Activated naive CD4-positive, alpha-beta T cell treated with anti-CD3 and anti-CD28 coated beads, Interleukin-2, amount 50 U/mL, for 24 hours (primary cell): ENCODE data around the gene PPP1R37.
A peak's percentile ranks its signal among the peaks of the same experiment; 100 is the strongest.

Source experiments
- H3K27ac Mint-ChIP-seq: one replicate; pipeline ENCODE4 v1.8.0; 2021; ENCODE audit warnings: mild to moderate bottlenecking, mixed read lengths
- H3K27me3 Mint-ChIP-seq: one replicate; pipeline ENCODE4 v1.8.0; 2021; ENCODE audit warnings: mixed read lengths
- H3K36me3 Mint-ChIP-seq: one replicate; pipeline ENCODE4 v1.8.0; 2021; ENCODE audit warnings: mixed read lengths
- H3K4me1 Mint-ChIP-seq: one replicate; pipeline ENCODE4 v1.8.0; 2021; ENCODE audit warnings: mixed read lengths
- H3K4me3 Mint-ChIP-seq: one replicate; pipeline ENCODE4 v1.8.0; 2021; ENCODE audit warnings: mild to moderate bottlenecking, mixed read lengths
- H3K9me3 Mint-ChIP-seq: one replicate; pipeline ENCODE4 v1.8.0; 2021; ENCODE audit warnings: mixed read lengths

Gene PPP1R37

GRCh38 chr19:45166723-45167252, 73.8 kb downstream of the PPP1R37 start:
- Mint-ChIP-seq H3K27me3 (no peaks in the 10 kb centered on the region), H3K36me3 (no peaks in the 10 kb centered on the region), H3K9me3 (no peaks in the 10 kb centered on the region), H3K4me1 (peaks cover 42% of the 10 kb centered on the region), H3K27ac (no peak overlapping the region), H3K4me3 (no peak overlapping the region)

GRCh38 chr19:45168767-45169351, 75.9 kb downstream of the PPP1R37 start:
- H3K36me3 Mint-ChIP-seq, result no peaks in the 10 kb centered on the region

GRCh38 chr19:45169602-45170001, 76.6 kb downstream of the PPP1R37 start:
- Mint-ChIP-seq H3K4me1 (peaks cover 50% of the 10 kb centered on the region), H3K36me3 (no peaks in the 10 kb centered on the region), H3K27me3 (no peaks in the 10 kb centered on the region), H3K27ac (no peak overlapping the region), H3K9me3 (no peaks in the 10 kb centered on the region), H3K4me3 (no peak overlapping the region)

More at GRCh38 chr19:45168767-45169351, 75.9 kb downstream of the PPP1R37 start:
- no peak overlapping the region for H3K4me3 Mint-ChIP-seq
- no peaks in the 10 kb centered on the region for H3K27me3 Mint-ChIP-seq
- H3K27ac Mint-ChIP-seq, result no peak overlapping the region
- H3K4me1 Mint-ChIP-seq, result peaks cover 52% of the 10 kb centered on the region
- no peaks in the 10 kb centered on the region for H3K9me3 Mint-ChIP-seq

DNA sequence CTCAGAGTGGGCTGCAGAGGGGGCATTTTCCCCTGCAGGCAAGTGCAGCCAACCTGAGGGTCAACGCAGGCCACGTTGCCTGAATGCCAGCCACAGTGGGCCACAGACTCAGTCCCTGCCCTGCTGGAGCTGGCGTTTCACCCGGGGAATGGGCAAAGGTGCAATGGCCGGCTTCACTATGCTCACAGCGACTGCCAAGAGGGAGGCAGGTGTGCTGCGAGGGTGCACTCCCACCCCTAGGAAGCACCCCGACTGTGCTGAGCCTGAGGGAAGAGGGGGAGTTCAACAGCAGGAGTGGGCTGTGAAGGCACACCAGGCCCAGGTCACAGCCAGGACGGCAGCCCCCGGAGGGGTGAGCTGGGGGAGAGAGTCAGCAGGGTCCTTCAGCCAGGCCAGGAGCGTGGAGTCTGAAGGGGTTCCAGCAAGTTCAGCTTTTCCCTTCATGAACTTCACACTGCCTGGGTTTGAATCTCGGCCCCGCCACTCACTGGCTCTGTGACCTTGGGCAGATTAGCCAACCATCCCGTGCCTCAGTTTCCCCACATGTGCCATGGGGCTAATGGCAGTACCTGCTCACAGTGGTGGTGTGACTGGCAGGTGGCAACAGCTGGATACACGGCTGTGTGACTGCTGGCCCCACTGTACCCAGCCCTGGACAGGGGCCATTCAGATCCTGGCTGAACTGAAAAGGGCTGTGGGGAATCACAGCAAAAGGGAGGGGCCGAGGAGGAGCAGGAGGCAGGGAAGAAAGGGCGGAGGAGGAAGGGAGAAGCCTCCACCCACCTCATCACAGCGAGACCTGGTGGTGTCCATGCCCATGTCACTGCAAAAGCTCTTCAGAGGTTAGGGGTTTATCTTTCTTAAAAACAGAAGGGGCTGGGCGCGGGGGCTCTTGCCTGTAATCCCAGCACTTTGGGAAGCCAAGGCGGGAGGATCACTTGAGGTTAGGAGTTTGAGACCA, 77.4 kb downstream of the PPP1R37 start:
- H3K4me3 Mint-ChIP-seq, result peak overlapping the region; percentile 74

GRCh38 chr19:45171211-45171623, 78.2 kb downstream of the PPP1R37 start:
- peak overlapping the region; percentile 94 for H3K27ac Mint-ChIP-seq
- no peaks in the 10 kb centered on the region for H3K9me3 Mint-ChIP-seq
- peaks cover 52% of the 10 kb centered on the region for H3K4me1 Mint-ChIP-seq
- no peaks in the 10 kb centered on the region for H3K27me3 Mint-ChIP-seq
- peak overlapping the region; percentile 74 for H3K4me3 Mint-ChIP-seq
- H3K36me3 Mint-ChIP-seq, result peaks cover 3% of the 10 kb centered on the region

More for the DNA sequence above, 77.4 kb downstream of the PPP1R37 start:
- peaks cover 1% of the 10 kb centered on the region for H3K36me3 Mint-ChIP-seq
- H3K4me1 Mint-ChIP-seq, result peaks cover 49% of the 10 kb centered on the region
- H3K27me3 Mint-ChIP-seq, result no peaks in the 10 kb centered on the region
- H3K9me3 Mint-ChIP-seq, result no peaks in the 10 kb centered on the region
- peak overlapping the region; percentile 94 for H3K27ac Mint-ChIP-seq

DNA sequence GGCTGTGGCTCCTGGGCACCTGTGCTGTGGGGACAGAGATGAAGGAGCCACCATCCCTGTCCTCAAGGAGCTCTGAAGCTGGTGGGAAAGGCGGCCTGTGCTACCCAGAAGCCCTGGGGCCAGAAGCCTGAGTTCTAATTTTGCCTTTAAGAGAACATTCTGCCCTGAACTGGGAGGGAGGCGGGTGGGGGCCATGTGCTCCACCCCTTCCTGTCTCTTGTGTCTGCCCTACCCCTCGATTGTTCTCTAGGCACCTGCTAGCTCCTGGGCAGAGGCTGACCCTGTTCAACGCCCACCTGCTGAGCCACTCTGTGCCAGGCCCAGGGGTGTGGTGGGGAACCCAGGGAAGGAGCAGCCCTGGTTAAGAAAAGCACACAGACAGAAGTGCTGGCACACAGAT, 79.2 kb downstream of the PPP1R37 start:
- no peak overlapping the region for H3K4me3 Mint-ChIP-seq

DNA sequence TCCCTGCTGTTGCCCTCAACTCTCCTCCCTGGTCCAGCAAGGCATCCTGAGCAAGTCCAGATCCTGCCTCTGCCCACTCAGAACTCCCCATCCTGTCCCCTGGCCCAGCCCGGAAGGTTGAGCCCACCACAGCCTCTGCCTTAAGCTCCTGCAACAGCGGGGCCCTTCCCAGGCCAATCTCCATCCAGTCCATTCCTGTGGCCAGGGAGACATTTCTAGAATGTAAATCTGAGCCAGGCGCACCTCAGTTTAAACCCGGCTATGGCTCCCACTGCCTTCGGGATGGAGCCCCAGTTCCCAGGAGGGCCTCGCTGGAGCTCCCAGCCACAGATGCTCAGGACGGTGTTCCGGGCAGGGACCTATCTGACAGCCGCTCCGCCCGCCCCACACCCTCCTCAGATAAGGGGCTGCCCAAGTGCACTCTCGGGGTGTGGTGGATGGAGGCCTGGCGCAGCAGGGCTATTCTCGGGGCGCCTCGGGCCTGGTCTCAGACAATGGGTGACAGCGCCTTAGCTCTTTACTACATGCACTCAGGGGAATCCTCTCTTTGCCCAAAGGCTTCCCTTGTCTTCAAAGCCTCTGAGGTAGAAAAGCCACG, 79.7 kb downstream of the PPP1R37 start:
- Mint-ChIP-seq H3K4me3 (peak overlapping the region; percentile 19), H3K4me1 (peaks cover 50% of the 10 kb centered on the region), H3K36me3 (peaks cover 3% of the 10 kb centered on the region), H3K9me3 (no peaks in the 10 kb centered on the region), H3K27ac (peak overlapping the region; percentile 35), H3K27me3 (no peaks in the 10 kb centered on the region)

More for the DNA sequence above, 79.2 kb downstream of the PPP1R37 start:
- Mint-ChIP-seq H3K27ac (peak overlapping the region; percentile 46), H3K36me3 (peaks cover 3% of the 10 kb centered on the region), H3K9me3 (no peaks in the 10 kb centered on the region), H3K4me1 (peaks cover 48% of the 10 kb centered on the region), H3K27me3 (no peaks in the 10 kb centered on the region)

DNA sequence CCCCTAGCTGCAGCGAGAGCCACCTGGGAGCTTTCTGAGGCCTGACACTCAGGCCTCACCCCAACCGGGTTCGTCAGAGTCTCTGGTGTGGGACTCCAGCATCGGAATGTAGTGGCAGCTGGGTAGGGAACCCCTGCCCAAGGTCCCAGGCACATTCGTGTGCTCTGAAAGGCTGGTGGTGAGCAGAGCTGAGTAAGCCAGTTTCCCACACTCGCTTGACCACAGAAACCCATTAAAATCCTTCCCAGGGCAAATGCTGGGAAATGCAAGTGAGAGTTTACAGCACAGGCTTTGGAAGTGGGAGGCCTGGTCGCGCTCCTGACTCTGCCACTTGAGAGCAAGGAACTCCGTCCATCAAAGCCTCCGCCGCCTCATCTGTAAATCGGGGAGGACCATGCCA, 80.8 kb downstream of the PPP1R37 start:
- Mint-ChIP-seq H3K27ac (peak overlapping the region; percentile 70), H3K36me3 (peaks cover 3% of the 10 kb centered on the region), H3K4me3 (no peak overlapping the region), H3K4me1 (peaks cover 48% of the 10 kb centered on the region), H3K9me3 (no peaks in the 10 kb centered on the region), H3K27me3 (no peaks in the 10 kb centered on the region)

GRCh38 chr19:45175515-45176345, 82.8 kb downstream of the PPP1R37 start:
- H3K36me3 Mint-ChIP-seq, result peaks cover 3% of the 10 kb centered on the region
- H3K4me3 Mint-ChIP-seq, result peak overlapping the region; percentile 65
- H3K9me3 Mint-ChIP-seq, result no peaks in the 10 kb centered on the region
- peaks cover 47% of the 10 kb centered on the region for H3K4me1 Mint-ChIP-seq
- H3K27me3 Mint-ChIP-seq, result no peaks in the 10 kb centered on the region
- no peak overlapping the region for H3K27ac Mint-ChIP-seq

DNA sequence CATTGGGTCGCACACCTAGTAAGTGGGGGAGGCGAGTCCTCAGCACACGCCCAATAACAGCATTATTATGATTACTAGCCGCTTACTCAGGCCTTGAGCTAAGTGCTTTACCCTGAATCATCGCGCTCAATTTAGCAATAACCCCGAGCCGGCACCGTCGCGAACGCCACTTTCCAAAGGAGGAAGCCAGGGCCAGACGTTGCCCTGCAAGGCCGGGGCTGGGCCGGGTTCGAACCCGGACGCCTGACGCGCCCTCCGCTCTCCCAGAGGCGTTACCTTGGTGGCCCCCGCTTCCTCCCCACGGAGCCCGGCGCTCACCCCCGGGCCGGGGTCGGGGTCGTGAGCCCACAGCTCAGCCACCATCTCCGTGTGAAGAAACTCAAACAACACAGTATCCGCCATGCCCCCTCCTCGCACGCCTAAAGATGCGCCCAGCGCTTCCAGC, 84.9 kb downstream of the PPP1R37 start, which contains the start of gene TRAPPC6A:
Gene TRAPPC6A, minus strand, starts transcription at position 421 of the 445 bp plus-strand sequence. Its CDS starts 19 bp downstream, at position 402.
- peak within 1 kb of the TSS; percentile 92 for H3K4me3 Mint-ChIP-seq
- peaks cover 44% of the 10 kb centered on the region for H3K4me1 Mint-ChIP-seq
- peak within 1 kb of the TSS; percentile 95 for H3K27ac Mint-ChIP-seq
- H3K27me3 Mint-ChIP-seq, result no peaks in the 10 kb centered on the region
- no peaks in the 10 kb centered on the region for H3K9me3 Mint-ChIP-seq
- H3K36me3 Mint-ChIP-seq, result peaks cover 7% of the 10 kb centered on the region

GRCh38 chr19:45178262-45179071, 85.5 kb downstream of the PPP1R37 start, which contains the start of gene BLOC1S3:
Gene BLOC1S3 (plus strand): TSS chr19:45178784. CDS start chr19:45179297, 513 bp downstream.
- Mint-ChIP-seq H3K27me3 (no peaks in the 10 kb centered on the region), H3K9me3 (no peaks in the 10 kb centered on the region), H3K36me3 (peaks cover 7% of the 10 kb centered on the region), H3K27ac (peak within 1 kb of the TSS; percentile 95), H3K4me1 (peaks cover 43% of the 10 kb centered on the region), H3K4me3 (peak within 1 kb of the TSS; percentile 92)

DNA sequence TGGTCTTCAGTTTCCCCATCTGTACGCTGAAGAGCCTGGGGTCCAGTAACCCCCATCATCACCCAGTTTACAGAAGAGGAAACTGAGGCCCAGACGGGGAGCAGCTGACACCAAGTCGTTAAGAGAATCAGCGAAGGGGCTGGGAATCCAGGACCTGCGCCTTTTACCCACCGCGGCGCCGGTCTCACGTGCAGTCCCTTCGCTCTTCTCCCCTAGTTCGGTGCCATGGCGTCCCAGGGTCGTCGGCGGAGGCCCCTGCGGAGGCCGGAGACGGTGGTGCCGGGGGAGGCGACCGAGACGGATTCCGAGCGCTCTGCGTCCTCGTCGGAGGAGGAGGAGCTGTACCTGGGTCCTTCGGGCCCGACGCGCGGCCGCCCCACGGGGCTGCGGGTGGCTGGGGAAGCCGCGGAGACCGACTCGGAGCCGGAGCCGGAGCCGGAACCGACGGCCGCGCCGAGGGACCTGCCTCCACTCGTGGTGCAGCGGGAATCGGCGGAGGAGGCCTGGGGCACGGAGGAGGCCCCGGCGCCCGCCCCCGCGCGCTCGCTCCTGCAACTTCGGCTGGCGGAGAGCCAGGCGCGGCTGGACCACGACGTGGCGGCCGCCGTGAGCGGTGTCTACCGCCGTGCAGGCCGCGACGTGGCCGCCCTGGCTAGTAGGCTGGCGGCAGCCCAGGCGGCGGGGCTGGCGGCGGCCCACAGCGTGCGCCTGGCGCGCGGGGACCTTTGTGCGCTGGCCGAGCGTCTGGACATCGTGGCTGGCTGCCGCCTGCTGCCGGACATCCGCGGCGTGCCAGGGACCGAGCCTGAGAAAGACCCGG, 86.3 kb downstream of the PPP1R37 start:
- Mint-ChIP-seq H3K27me3 (no peaks in the 10 kb centered on the region), H3K4me1 (peaks cover 36% of the 10 kb centered on the region), H3K9me3 (no peaks in the 10 kb centered on the region), H3K36me3 (peaks cover 7% of the 10 kb centered on the region), H3K27ac (peak overlapping the region; percentile 75), H3K4me3 (peak overlapping the region; percentile 92)

- Mint-ChIP-seq H3K27me3 (no peaks in the 10 kb centered on the region), H3K9me3 (no peaks in the 10 kb centered on the region), H3K36me3 (peaks cover 7% of the 10 kb centered on the region), H3K4me1 (peaks cover 36% of the 10 kb centered on the region), H3K4me3 (peak overlapping the region; percentile 60), H3K27ac (no peak overlapping the region)
Measured at GRCh38 chr19:45179892-45180370, 87.0 kb downstream of the PPP1R37 start.
